Measurements from ENCODE around the gene SLC30A3.

DNA sequence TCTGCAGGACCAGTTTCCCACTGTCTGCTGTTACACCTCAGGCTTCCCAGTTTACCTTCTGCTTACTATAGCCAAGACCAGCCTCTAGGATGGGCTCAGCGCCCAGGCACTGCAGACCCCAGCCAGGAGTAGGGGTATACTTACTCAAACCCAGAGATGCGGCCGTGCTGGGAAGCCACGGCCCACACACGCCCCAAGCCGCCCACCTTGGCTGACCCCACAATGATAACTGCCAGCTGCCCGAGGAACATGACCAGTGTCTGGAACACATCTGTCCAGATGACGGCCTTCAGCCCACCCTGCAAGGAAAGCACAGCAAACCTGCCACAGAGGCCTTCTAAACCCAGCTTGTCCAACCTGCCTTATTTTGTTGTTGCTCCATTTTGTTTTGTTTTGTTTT is 57.6 kb downstream of the SLC30A3 start:
- TF ChIP-seq SMC3 (IDR thresholded peaks at IDR 0.05; ENCODE audit: low read length) (no peak), ZNF530 (CRISPR knock-in tag; IDR thresholded peaks at IDR 0.05; ENCODE audit: low read depth) (no peak), ZNF660 (CRISPR knock-in tag; IDR thresholded peaks at IDR 0.05; ENCODE audit: borderline replicate concordance, low read depth) (no peak), CTCF (CRISPR knock-in tag; IDR thresholded peaks at IDR 0.05) (no peak), PAWR (CRISPR knock-in tag; IDR thresholded peaks at IDR 0.05; ENCODE audit: borderline replicate concordance) (no peak), ZBTB40 (IDR thresholded peaks at IDR 0.05) (no peak), ZBTB40 (CRISPR knock-in tag; IDR thresholded peaks at IDR 0.05) (no peak), ZSCAN20 (CRISPR knock-in tag; IDR thresholded peaks at IDR 0.05; ENCODE audit: borderline replicate concordance) (no peak), ZSCAN12 (CRISPR knock-in tag; IDR thresholded peaks at IDR 0.05) (no peak), TAF1 (CRISPR knock-in tag; IDR thresholded peaks at IDR 0.05) (no peak), ZNF326 (CRISPR knock-in tag; IDR thresholded peaks at IDR 0.05; ENCODE audit: borderline replicate concordance) (no peak), ZSCAN29 (CRISPR knock-in tag; conservative IDR thresholded peaks at IDR 0.05) (no peak), POLR2A (IDR thresholded peaks at IDR 0.05; ENCODE audit: insufficient read depth in 1 of 2, low read depth in 2 of 2, low read length in 2 of 2) (no peak)
- TF ChIP-seq, protein P1, sequence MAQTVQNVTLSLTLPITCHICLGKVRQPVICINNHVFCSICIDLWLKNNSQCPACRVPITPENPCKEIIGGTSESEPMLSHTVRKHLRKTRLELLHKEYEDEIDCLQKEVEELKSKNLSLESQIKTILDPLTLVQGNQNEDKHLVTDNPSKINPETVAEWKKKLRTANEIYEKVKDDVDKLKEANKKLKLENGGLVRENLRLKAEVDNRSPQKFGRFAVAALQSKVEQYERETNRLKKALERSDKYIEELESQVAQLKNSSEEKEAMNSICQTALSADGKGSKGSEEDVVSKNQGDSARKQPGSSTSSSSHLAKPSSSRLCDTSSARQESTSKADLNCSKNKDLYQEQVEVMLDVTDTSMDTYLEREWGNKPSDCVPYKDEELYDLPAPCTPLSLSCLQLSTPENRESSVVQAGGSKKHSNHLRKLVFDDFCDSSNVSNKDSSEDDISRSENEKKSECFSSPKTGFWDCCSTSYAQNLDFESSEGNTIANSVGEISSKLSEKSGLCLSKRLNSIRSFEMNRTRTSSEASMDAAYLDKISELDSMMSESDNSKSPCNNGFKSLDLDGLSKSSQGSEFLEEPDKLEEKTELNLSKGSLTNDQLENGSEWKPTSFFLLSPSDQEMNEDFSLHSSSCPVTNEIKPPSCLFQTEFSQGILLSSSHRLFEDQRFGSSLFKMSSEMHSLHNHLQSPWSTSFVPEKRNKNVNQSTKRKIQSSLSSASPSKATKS (CRISPR knock-in tag; IDR thresholded peaks at IDR 0.05) = no peak
- TF ChIP-seq, protein P2, sequence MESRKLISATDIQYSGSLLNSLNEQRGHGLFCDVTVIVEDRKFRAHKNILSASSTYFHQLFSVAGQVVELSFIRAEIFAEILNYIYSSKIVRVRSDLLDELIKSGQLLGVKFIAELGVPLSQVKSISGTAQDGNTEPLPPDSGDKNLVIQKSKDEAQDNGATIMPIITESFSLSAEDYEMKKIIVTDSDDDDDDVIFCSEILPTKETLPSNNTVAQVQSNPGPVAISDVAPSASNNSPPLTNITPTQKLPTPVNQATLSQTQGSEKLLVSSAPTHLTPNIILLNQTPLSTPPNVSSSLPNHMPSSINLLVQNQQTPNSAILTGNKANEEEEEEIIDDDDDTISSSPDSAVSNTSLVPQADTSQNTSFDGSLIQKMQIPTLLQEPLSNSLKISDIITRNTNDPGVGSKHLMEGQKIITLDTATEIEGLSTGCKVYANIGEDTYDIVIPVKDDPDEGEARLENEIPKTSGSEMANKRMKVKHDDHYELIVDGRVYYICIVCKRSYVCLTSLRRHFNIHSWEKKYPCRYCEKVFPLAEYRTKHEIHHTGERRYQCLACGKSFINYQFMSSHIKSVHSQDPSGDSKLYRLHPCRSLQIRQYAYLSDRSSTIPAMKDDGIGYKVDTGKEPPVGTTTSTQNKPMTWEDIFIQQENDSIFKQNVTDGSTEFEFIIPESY (CRISPR knock-in tag; IDR thresholded peaks at IDR 0.05) = no peak
